GM12872 (cell line): ENCODE measurements around the gene SHISA6.

Experiments used
- TF ChIP-seq, protein P1 (sequence below): IDR thresholded peaks from 3 replicates; pipeline ENCODE4 v1.5.1; 2011; ENCODE audit warnings: low read depth, mild to moderate bottlenecking, low read length, moderate library complexity; ENCODE audit not compliant: insufficient read depth

Gene SHISA6

DNA sequence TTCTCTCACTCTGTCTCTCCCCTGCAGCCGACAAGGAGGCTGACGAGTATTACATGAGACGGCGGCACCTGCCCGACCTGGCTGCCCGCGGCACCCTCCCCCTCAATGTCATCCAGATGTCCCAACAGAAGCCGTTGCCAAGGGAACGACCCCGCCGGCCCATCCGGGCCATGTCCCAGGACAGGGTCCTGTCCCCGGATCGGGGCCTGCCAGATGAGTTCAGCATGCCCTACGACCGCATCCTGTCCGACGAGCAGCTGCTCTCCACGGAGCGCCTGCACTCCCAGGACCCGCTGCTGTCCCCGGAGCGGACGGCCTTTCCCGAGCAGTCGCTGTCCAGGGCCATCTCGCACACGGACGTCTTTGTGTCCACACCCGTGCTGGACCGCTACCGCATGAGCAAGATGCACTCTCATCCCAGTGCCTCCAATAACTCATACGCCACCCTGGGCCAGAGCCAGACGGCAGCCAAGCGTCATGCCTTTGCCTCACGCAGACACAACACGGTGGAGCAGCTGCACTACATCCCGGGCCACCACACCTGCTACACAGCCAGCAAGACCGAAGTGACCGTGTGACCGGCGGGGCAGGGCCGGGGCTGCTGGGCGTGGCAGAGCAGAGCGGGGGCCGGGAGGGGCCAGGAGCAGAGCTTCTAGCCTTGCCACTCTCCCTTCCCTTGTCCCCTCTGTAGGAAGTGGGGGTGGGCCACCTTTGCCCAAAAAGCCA lies 316.9 kb downstream of the SHISA6 start:
- TF ChIP-seq, protein P1, sequence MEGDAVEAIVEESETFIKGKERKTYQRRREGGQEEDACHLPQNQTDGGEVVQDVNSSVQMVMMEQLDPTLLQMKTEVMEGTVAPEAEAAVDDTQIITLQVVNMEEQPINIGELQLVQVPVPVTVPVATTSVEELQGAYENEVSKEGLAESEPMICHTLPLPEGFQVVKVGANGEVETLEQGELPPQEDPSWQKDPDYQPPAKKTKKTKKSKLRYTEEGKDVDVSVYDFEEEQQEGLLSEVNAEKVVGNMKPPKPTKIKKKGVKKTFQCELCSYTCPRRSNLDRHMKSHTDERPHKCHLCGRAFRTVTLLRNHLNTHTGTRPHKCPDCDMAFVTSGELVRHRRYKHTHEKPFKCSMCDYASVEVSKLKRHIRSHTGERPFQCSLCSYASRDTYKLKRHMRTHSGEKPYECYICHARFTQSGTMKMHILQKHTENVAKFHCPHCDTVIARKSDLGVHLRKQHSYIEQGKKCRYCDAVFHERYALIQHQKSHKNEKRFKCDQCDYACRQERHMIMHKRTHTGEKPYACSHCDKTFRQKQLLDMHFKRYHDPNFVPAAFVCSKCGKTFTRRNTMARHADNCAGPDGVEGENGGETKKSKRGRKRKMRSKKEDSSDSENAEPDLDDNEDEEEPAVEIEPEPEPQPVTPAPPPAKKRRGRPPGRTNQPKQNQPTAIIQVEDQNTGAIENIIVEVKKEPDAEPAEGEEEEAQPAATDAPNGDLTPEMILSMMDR, result no peak

DNA sequence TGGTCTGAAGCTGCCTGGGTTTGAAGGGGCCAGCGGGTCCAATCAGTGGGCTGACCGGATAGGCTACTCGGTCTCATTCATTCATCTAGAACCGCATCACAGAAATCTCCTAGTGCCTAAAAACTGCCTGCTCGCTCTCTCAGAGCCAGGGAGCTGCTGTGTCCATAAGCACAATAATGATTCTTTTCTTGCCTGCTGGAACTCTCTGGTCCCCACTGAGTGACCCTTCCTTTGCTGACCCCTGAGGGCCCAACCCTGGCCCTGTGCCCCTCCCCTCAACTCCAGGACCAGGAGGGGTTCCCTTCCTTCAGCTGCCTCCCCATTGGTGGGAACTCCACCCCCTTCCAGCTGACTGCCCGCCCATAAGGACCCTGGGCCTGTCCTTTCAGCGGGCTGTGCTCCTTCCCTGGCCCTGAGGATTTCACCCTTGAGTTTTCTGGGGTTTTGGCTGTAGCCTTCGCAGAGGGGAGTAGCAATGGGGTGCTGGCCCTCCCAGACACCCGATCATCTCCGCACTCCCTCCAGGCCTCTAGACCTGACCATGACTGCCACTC lies 317.7 kb downstream of the SHISA6 start:
- TF ChIP-seq, protein P1, result no peak

DNA sequence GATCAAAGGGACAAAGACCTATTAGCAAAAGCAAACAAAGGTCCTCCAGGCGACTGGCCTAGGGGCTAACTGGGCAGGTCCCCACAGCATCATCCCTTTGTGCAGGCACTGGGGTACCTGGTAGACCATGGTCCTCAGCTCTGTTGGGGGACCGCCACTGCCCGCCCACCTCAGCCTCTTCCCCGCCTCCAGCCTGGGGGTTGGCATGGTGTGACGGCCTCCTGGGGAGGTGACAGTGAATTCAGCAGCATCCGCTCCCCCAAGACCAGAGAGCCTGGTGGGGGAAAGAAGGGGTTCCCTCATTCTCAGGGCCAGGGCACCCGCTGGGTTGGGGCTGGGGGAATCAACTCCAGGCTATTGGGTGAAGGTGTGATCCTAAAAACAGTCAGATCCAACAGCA lies 318.6 kb downstream of the SHISA6 start:
- TF ChIP-seq, protein P1, result no peak

DNA sequence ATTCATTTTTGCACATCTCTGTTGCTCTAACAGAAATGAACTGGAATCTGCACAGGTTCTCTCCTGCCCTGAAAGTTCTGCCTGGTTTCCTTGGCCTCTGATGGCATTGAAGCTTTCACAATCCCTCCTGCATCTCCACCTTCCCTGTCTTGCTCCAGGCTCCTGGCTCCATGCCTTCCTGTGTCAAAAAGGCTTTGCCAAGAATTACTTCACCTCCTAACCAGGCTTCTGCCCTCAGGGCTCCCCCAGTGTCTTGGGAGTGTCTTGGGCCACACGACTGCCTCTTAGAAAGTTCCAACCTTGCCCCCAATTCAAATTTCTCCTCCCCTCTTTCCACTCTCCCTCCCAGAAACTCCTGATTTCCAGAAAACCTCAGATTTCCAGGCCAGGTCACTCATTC lies 320.3 kb downstream of the SHISA6 start:
- TF ChIP-seq, protein P1, result no peak

DNA sequence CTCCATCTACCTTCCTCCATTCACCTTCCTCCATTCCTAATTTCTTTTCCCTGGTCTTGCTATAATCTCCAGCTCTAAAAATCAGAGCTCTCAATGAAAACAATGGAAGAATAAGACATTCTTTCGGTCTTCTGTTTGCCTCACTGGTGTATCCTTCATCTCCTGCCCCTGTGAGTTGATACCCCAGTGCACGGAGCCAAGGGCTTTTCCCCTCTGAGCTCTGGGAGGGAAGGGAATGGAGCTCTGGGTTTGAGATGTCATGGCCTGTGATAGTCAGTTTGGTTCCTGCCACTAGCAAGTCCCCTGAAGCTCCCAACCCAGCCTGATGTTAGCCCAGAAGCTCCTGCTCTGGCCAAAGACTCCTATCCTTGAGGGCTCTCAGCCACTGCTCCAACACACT lies 320.7 kb downstream of the SHISA6 start:
- TF ChIP-seq, protein P1, result no peak

DNA sequence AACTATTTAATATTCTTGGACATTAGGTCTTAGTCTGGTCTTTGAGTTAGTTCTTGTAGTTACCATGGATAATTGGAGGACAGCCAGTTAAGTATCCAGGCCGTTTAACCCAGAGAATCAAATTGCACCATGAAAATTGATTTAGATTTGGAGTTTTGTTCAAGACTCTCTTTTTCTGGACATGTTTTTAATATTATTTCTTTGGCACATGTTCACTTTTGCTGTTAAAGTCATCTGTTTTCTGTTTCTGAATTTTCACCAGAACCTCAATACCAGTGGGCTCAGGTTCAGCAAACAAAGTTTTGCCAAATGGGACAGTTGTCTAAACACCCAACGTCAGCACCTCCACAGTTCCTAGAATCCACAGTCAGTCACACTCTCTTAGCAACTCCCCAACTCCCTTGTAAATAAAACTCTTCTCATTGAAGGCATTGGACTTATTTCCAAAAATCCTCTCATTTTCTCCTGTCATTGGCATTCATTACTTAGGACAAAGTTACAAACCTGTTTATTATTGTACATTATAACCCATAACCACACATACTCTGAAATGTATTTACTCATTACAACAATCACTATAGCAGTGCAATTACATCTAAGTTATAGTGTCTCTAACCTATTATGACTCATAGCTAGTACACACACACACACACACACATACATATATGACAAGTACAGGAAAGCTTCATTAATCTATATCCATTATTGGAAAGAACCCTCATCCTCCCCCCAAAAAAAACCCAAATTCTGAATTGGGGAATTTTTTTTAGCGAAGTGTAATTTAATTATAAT lies 323.8 kb downstream of the SHISA6 start:
- TF ChIP-seq, protein P1, result no peak

DNA sequence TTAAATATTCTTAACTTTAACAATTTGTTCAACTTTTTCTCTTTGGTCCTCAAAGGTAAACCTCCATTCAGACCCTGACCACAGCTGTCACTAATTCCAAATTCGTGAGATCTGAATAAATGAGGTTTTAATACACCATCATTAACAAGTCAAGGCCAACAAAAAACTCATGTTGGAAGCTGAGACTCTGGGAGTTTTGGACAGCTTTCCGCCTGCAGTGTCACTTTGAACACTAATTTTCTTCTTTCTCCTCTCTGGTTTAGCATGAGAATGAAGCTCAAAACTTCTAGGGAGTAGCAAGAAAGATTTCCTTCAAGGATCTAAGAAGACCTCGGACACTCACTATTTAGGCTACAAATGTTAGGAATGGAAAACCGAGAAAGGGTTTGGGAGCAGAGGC lies 324.6 kb downstream of the SHISA6 start:
- TF ChIP-seq, protein P1, result no peak
